Vagina (tissue), 2 donors: ENCODE data around the gene MON1A.

Experiments used
- CTCF ChIP-seq, 3 experiments: fragments of 450-650 bp in 2 of 3; fragments of 200-600 bp in 1 of 3; sonication (generic) in 1 of 3; IDR thresholded peaks; one replicate each; pipeline ENCODE4 v1.5.1; 2017 to 2019; ENCODE audit warnings: antibody characterized with exemption in 3 of 3, mild to moderate bottlenecking in 2 of 3, moderate library complexity in 2 of 3
- POLR2AphosphoS5 ChIP-seq, 2 donors: sonication (generic); formaldehyde crosslinking; IDR thresholded peaks; one replicate each; pipeline ENCODE4 v1.9.0; 2017; ENCODE audit warnings: antibody characterized with exemption in 2 of 2, mild to moderate bottlenecking in 2 of 2, low read depth in 1 of 2; ENCODE audit not compliant: insufficient read depth in 1 of 2

DNA sequence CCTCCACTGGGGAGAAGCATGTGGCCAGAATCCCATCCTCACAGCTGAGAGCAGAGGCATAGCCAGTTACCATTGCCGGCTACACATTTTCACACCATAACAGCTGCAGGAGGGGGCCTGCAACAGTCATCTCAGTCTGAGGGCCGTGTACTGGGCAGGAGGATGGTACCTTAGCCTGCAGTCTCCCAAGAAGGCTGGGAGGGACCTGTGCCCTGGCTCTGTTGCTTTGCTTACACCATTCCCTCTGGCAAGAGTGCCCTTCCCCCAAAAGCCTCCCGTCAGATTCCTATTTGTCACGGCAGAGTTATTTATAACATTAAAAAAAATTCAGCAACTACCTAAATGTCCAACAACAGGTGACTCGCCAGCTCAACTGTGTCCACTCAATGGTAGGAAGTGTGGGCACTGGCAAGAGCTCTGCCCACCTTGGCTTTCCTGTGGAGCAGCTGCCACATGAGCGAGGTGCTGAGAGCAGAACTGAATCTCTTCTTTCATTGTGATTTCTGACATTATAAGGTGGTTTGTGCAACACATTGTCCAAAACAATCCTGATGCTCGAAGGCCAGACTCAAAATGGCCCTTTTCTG lies 64.3 kb downstream of the MON1A start:
- TF ChIP-seq POLR2AphosphoS5 (IDR thresholded peaks at IDR 0.05; ENCODE audit: insufficient read depth in 1 of 2, low read depth in 1 of 2), result no peak
- no peak for TF ChIP-seq CTCF (IDR thresholded peaks at IDR 0.05)
